Activated CD8-positive, alpha-beta memory T cell treated with anti-CD3 and anti-CD28 coated beads, Interleukin-2, amount 50 U/mL, for 24 hours (primary cell): Measurements from ENCODE around the gene PLEKHG5.
"Not testable (repeated sequence)": the region's sequence is repeated elsewhere in the genome, so short reads cannot be mapped to it uniquely, and the experiment has no call there.

ENCODE experiments used
- DNase-seq: peaks from one replicate; pipeline ENCODE4 v3.0.0-alpha.2; 2020; ENCODE audit errors: extremely low read depth

PLEKHG5 gene

GRCh38 chr1:6496890-6497214 is 5.4 kb upstream of the PLEKHG5 start:
- no peak for DNase-seq

GRCh38 chr1:6496365-6496721 is 4.9 kb upstream of the PLEKHG5 start:
- DNase-seq: no peak

GRCh38 chr1:6495540-6496364 is 4.3 kb upstream of the PLEKHG5 start:
- DNase-seq: no peak

GRCh38 chr1:6495041-6495441 is 3.6 kb upstream of the PLEKHG5 start:
- DNase-seq: no peak

GRCh38 chr1:6494627-6495026 is 3.2 kb upstream of the PLEKHG5 start:
- no peak for DNase-seq

GRCh38 chr1:6493834-6494223 is 2.4 kb upstream of the PLEKHG5 start:
- DNase-seq: not testable (repeated sequence)

GRCh38 chr1:6491966-6492365 is 499 bp upstream of the PLEKHG5 start:
- no peak for DNase-seq

GRCh38 chr1:6491081-6491449 is 402 bp downstream of the PLEKHG5 start:
- DNase-seq: no peak

GRCh38 chr1:6490181-6491080 is 1.0 kb downstream of the PLEKHG5 start:
- DNase-seq: no peak

GRCh38 chr1:6489799-6490180 is 1.7 kb downstream of the PLEKHG5 start:
- DNase-seq: peak; percentile 41

GRCh38 chr1:6489383-6489765 is 2.1 kb downstream of the PLEKHG5 start:
- DNase-seq: no peak

- DNase-seq: no peak
These were observed 2.7 kb downstream of the PLEKHG5 start for GRCh38 chr1:6488602-6489382.

- DNase-seq: no peak
These were observed 3.5 kb downstream of the PLEKHG5 start for GRCh38 chr1:6487804-6488484.

- DNase-seq: peak; percentile 70
These were observed 4.9 kb downstream of the PLEKHG5 start for GRCh38 chr1:6486433-6487011.

GRCh38 chr1:6485168-6486101 is 6.0 kb downstream of the PLEKHG5 start:
- no peak for DNase-seq

GRCh38 chr1:6484826-6485167 is 6.7 kb downstream of the PLEKHG5 start:
- no peak for DNase-seq

GRCh38 chr1:6483761-6484117 is 7.7 kb downstream of the PLEKHG5 start:
- no peak for DNase-seq

GRCh38 chr1:6483017-6483760 is 8.3 kb downstream of the PLEKHG5 start:
- no peak for DNase-seq

GRCh38 chr1:6481820-6482219 is 9.6 kb downstream of the PLEKHG5 start:
- no peak for DNase-seq
